Thymus (tissue), 11 donors: ENCODE results near the gene TRPM5. TPM values are rescaled to one million over a fixed set of nuclear protein-coding genes. Genes with fewer than 3 reads are reported as not detected.

Source experiments
- DNase-seq, 9 donors: peaks; one replicate each; pipeline ENCODE4 v3.0.0-alpha.2; 2013; ENCODE audit warnings: low spot score in 9 of 9, low read depth in 6 of 9, missing footprints in 1 of 9
- H3K27ac ChIP-seq, 2 donors: one replicate each; pipeline ENCODE4 v1.5.1; 2013; ENCODE audit warnings: control low read depth in 1 of 2, low read depth in 1 of 2, low read length in 1 of 2, mild to moderate bottlenecking in 1 of 2, moderate library complexity in 1 of 2
- H3K27me3 ChIP-seq, 2 donors: one replicate each; pipeline ENCODE4 v1.5.1; 2013; ENCODE audit warnings: low read length in 1 of 2; ENCODE audit not compliant: control insufficient read depth in 2 of 2, insufficient read depth in 1 of 2
- H3K36me3 ChIP-seq, 2 donors: one replicate each; pipeline ENCODE4 v1.5.1; 2013; ENCODE audit warnings: low read length in 1 of 2, mild to moderate bottlenecking in 1 of 2, moderate library complexity in 1 of 2; ENCODE audit not compliant: control insufficient read depth in 2 of 2, insufficient read depth in 2 of 2
- H3K4me1 ChIP-seq, 2 donors: one replicate each; pipeline ENCODE4 v1.5.1; 2013; ENCODE audit warnings: low read length in 2 of 2; ENCODE audit not compliant: control insufficient read depth in 2 of 2, insufficient read depth in 2 of 2
- H3K4me3 ChIP-seq, 2 donors: one replicate each; pipeline ENCODE4 v1.5.1; 2013; ENCODE audit warnings: low read length in 2 of 2, control low read depth in 1 of 2, mild to moderate bottlenecking in 1 of 2
- H3K9me3 ChIP-seq, 2 donors: one replicate each; pipeline ENCODE4 v1.5.1; 2013; ENCODE audit warnings: low read length in 1 of 2, mild to moderate bottlenecking in 1 of 2; ENCODE audit not compliant: control insufficient read depth in 2 of 2, insufficient read depth in 1 of 2
- WGBS: extraction: QIAGEN DNeasy Blood & Tissue Kit; methylation state at CpG from one replicate; pipeline ENCODE4 v1.1.7; 2013; 5-methylcytosine and 5-hydroxymethylcytosine counted together
- polyA plus RNA-seq: library from polyadenylated mRNA; stranded (reverse); fragments of 200-250 nt; gene quantifications from one replicate; pipeline ENCODE4 v1.2.3, GENCODE V29; 2013
- total RNA-seq: library from RNA; stranded (reverse); fragments of 120-200 nt; gene quantifications from one replicate; pipeline ENCODE4 v1.2.4, GENCODE V29; 2013
- donor health status: healthy.

TRPM5 gene
- total and polyA plus RNA-seq, 2 donors: 0.09 to 0.55 TPM

DNA sequence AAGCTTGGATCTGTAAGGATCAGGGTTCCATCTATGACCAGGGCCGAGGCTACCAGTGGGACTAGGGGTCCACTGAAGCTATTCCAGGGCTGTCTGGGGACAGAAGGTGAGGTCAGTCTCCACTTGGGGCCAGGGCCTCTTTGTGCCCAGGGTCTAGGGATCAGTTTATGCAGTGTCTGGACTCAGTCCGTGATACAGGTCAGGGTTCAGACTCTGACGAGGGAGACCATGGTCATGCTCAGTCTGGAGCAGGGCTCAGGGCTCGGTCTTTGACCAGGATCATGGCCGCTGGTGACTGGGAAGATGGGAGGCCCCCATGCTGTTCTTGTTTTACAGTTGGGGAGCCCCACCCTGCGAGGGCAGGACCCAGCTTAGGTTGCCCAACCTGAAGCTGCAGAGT is 32.0 kb downstream of the TRPM5 start:
- no peaks in the 10 kb centered on the region for H3K36me3 ChIP-seq
- DNase-seq: no peak
- H3K4me3 ChIP-seq: no peak overlapping the region
- H3K9me3 ChIP-seq: no peaks in the 10 kb centered on the region
- no peaks in the 10 kb centered on the region for H3K4me1 ChIP-seq
- WGBS: 96% methylated on average over 6 of the region's 6 CpGs
- H3K27ac ChIP-seq: no peak overlapping the region
- H3K27me3 ChIP-seq: peaks cover 0 to 21% of the 10 kb centered on the region in 2 donors

DNA sequence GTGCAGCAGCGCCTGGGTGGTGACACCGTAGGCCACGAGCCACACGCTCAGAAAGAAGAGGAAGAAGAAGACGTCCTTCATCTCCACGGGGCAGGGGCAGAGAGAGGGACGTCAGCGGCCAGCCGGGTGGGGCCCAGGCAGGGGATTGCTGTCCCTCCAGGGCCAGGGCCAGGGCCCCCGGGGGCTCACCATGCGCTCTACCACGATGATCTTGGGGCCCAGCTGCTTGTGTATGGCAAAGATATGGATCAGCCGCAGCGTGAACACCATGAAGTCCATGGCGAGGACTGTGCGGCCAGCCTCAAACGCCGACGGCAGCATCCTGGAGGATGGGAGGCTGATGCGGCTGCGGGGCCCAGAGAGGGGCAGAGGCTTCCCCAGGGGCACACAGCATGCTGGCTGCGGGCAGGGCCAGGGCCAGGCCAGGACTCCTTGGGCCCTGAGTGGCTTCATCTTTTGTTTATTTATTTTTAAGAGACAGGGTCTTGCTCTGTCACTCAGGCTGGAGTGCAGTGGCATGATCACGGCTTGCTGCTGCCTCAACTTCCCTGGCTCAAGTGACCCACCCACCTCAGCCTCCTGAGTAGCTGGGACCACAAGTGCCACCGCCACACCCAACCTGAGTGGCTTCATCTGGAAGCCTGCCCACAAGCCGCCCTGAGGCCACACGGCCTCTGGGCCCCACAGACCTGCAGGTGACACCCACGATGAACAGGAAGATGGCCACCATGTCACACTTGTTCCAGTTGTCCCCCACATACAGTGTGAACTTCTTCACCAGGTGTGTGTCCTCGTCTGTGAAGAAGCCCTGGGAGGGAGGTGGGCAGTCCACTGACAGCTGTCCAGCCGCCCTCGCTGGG is 32.6 kb downstream of the TRPM5 start:
- H3K36me3 ChIP-seq: no peaks in the 10 kb centered on the region
- 85% methylated on average over 30 of the region's 30 CpGs for WGBS
- no peaks in the 10 kb centered on the region for H3K9me3 ChIP-seq
- peaks cover 0 to 21% of the 10 kb centered on the region in 2 donors for H3K27me3 ChIP-seq
- H3K4me1 ChIP-seq: no peaks in the 10 kb centered on the region
- H3K27ac ChIP-seq: no peak overlapping the region
- DNase-seq: no peak
- no peak overlapping the region for H3K4me3 ChIP-seq

DNA sequence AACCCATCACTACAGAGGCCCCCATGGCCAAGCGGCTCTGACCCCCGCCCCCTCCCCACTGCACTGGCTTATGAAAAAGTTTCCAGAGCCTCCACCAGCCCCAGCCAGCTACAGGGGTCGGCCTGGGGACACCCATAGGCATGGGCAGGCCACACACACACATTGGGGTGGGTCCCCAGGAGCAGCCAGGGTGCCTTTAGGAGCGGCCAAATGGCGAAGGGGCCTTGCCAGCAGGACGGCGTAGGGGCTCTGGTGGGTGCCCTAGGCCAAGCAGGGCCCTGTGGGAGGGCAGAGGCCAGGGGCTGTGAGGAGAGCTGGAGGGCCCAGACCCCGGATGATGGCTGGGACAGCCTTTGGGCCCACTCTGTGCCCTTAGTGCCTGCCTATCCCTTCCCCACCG is 33.7 kb downstream of the TRPM5 start:
- H3K27ac ChIP-seq: no peak overlapping the region

GRCh38 chr11:2409611-2410468 is 34.5 kb downstream of the TRPM5 start:
- no peak for DNase-seq
- 85% methylated on average over 42 of the region's 42 CpGs for WGBS
- H3K4me3 ChIP-seq: no peak overlapping the region
- no peak overlapping the region for H3K27ac ChIP-seq
- no peaks in the 10 kb centered on the region for H3K9me3 ChIP-seq
- H3K4me1 ChIP-seq: no peaks in the 10 kb centered on the region
- peaks cover 0 to 21% of the 10 kb centered on the region in 2 donors for H3K27me3 ChIP-seq
- no peaks in the 10 kb centered on the region for H3K36me3 ChIP-seq

More for the DNA sequence above, 33.7 kb downstream of the TRPM5 start:
- Histone ChIP-seq H3K36me3 (no peaks in the 10 kb centered on the region), H3K27me3 (peaks cover 0 to 21% of the 10 kb centered on the region in 2 donors), H3K4me3 (no peak overlapping the region), H3K4me1 (no peaks in the 10 kb centered on the region), H3K9me3 (no peaks in the 10 kb centered on the region)
- DNase-seq: no peak
- 95% methylated on average over 9 of the region's 9 CpGs for WGBS

DNA sequence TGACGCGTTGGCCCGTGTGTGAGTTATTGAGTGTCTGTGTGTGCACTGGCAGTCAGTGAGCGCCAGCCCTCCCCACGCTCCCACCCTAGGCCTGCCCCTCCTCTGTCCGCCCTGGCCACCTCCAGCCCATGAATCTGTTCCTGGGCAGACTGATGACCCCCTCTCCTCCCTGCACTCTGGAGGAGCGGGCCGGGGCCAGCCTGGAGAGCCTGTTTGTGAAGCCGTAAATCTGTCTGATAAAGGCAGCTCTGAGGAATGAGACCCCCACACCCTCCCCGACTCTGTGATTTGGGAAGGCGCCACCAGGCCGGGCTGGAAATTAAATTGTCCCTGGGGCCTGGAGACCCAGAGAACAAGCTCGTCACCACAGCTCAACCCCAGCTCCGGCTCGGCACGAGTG is 35.2 kb downstream of the TRPM5 start:
- Histone ChIP-seq H3K36me3 (peaks cover under 1 to 7% of the 10 kb centered on the region in 2 donors), H3K4me1 (no peaks in the 10 kb centered on the region), H3K27me3 (peaks cover 0 to 21% of the 10 kb centered on the region in 2 donors), H3K4me3 (no peak overlapping the region), H3K9me3 (no peaks in the 10 kb centered on the region), H3K27ac (no peak overlapping the region)
- no peak for DNase-seq
- WGBS: 89% methylated on average over 16 of the region's 16 CpGs

DNA sequence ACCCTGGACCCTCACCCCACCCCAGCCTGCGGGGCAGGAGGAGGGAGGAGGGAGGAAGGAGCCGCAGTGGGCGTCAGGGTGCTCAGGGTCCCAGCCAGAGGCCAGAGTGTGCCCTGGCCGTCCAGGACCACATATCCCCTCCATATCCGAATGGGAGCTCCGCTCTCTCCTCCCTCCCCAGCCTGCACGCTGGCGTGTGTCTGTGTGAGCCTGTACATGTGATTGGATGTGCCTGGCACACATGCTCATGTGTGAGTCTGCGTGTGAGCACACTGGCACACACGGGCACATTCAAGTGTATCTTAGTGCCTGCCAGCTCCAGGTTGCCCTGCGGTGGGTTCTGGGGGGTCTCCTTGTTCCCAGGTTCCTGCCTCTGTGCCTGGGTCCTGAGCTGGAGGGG is 35.6 kb downstream of the TRPM5 start:
- WGBS: 95% methylated on average over 11 of the region's 11 CpGs
- no peak overlapping the region for H3K27ac ChIP-seq
- peaks cover 5 to 11% of the 10 kb centered on the region in 2 donors for H3K36me3 ChIP-seq
- peaks cover 0 to 21% of the 10 kb centered on the region in 2 donors for H3K27me3 ChIP-seq
- H3K4me3 ChIP-seq: no peak overlapping the region
- no peak for DNase-seq
- H3K9me3 ChIP-seq: no peaks in the 10 kb centered on the region
- H3K4me1 ChIP-seq: no peaks in the 10 kb centered on the region

DNA sequence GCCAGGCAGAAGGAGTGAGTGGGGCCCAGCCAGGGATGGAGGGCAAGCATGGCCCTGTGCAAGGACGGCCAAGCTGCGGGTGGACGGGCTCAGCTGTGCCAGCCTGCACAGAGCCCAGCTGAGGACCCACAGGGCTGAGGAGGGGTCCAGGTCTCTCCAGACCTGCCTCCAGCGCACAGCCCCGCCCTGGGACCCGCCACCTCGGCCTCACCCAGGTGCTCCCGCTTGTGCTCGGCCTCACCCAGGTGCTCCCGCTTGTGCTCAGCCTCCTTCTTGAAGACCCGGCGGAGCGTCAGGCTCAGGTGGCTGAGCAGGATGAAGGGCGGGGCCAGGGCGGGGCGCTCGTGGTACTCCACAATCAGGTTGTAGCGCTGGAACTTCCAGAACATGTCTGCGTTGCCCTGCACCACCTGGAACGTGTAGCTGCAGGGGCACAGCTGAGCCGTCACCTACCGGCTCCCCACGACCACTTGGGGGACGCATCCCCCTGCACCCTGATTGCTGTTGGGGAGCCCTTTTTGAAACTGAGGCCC is 37.4 kb downstream of the TRPM5 start:
- Histone ChIP-seq H3K36me3 (peaks cover 22 to 29% of the 10 kb centered on the region in 2 donors), H3K9me3 (no peaks in the 10 kb centered on the region), H3K27ac (no peak overlapping the region), H3K27me3 (peaks cover 0 to 21% of the 10 kb centered on the region in 2 donors), H3K4me3 (no peak overlapping the region), H3K4me1 (peaks cover 1 to 2% of the 10 kb centered on the region in 2 donors)
- no peak for DNase-seq
- 94% methylated on average over 24 of the region's 24 CpGs for WGBS

DNA sequence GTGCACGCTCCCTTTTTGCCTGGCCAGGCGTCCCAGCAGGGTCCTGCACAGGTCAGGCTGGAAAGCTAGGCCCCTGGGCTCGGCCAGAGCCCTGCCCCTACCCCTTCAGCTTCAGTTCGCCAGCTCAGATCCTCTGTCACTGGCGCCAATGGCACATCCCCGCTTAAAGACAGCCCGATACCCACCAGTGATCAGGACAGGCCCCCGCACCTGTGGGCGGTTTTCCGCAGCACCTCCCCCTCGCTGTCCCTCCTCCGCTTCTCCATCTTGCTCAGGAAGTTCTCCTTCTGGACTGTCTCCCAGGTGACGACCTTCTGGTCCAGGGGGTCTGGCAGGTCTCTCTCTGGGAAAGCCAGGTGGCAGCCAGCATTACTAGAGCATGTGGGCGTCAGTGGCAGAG is 37.9 kb downstream of the TRPM5 start:
- Histone ChIP-seq H3K4me3 (no peak overlapping the region), H3K36me3 (peaks cover 23 to 30% of the 10 kb centered on the region in 2 donors), H3K9me3 (no peaks in the 10 kb centered on the region), H3K27me3 (peaks cover 0 to 21% of the 10 kb centered on the region in 2 donors), H3K27ac (no peak overlapping the region), H3K4me1 (peaks cover 6 to 7% of the 10 kb centered on the region in 2 donors)
- DNase-seq: no peak
- 95% methylated on average over 14 of the region's 14 CpGs for WGBS
